NCI-H748 (cell line): ENCODE data around the gene GFPT1.
A peak's percentile ranks its signal among the peaks of the same experiment; 100 is the strongest.

Source experiments
- DNase-seq: peaks from one replicate; lab custom pipeline; 2025; ENCODE audit not compliant: unreplicated experiment; lab: John Stamatoyannopoulos, UW

GFPT1 gene

GRCh38 chr2:69296421-69296820, 90.6 kb downstream of the GFPT1 start:
- DNase-seq = no peak

GRCh38 chr2:69292256-69292655, 94.8 kb downstream of the GFPT1 start:
- no peak for DNase-seq

GRCh38 chr2:69291721-69292120, 95.3 kb downstream of the GFPT1 start:
- DNase-seq = no peak

GRCh38 chr2:69291004-69291650, 95.9 kb downstream of the GFPT1 start:
- DNase-seq = no peak

- DNase-seq = no peak
These were observed 98.6 kb downstream of the GFPT1 start for GRCh38 chr2:69288429-69288828.

GRCh38 chr2:69287544-69287943, 99.5 kb downstream of the GFPT1 start:
- no peak for DNase-seq

GRCh38 chr2:69285379-69285894, 101.6 kb downstream of the GFPT1 start:
- no peak for DNase-seq

GRCh38 chr2:69280796-69281412, 106.1 kb downstream of the GFPT1 start:
- no peak for DNase-seq

- no peak for DNase-seq
These were observed 106.9 kb downstream of the GFPT1 start for GRCh38 chr2:69279931-69280681.

- DNase-seq = no peak
These were observed 107.8 kb downstream of the GFPT1 start for GRCh38 chr2:69279211-69279610.

GRCh38 chr2:69278366-69278765, 108.7 kb downstream of the GFPT1 start:
- peak; percentile 3 for DNase-seq

GRCh38 chr2:69275490-69275889, 111.5 kb downstream of the GFPT1 start:
- no peak for DNase-seq

- no peak for DNase-seq
These were observed 114.1 kb downstream of the GFPT1 start for GRCh38 chr2:69272803-69273471.

GRCh38 chr2:69271831-69272257, 115.2 kb downstream of the GFPT1 start:
- no peak for DNase-seq
